ENCODE data around the gene BCL6B. TPM values are rescaled to one million over a fixed set of nuclear protein-coding genes. Genes with fewer than 3 reads are reported as not detected.

The BCL6B gene
- total RNA-seq, 4 donors from 2014 or later = 1.9 to 8.1 (median 3.2) TPM

- Histone ChIP-seq H3K9me3 (peaks cover 0 to 4% (median 0%) of the 10 kb centered on the region in 4 donors), H3K27me3 (peaks cover 0 to 7% of the 10 kb centered on the region in 2 donors), H3K27ac (no peak overlapping the region), H3K36me3 (peaks cover 0 to 26% (median under 1%) of the 10 kb centered on the region in 3 donors), H3K4me3 (no peak overlapping the region), H3K4me1 (peaks cover 0 to 15% (median 4%) of the 10 kb centered on the region in 4 donors)
- no peak for DNase-seq (ENCODE audit: low spot score in 2 of 2)
- no peak for TF ChIP-seq CTCF (IDR thresholded peaks at IDR 0.05)
- no peak for TF ChIP-seq EP300 (IDR thresholded peaks at IDR 0.05)
- TF ChIP-seq POLR2A (IDR thresholded peaks at IDR 0.05) = no peak
- 83 to 86% methylated on average over 10 of the region's 10 CpGs for WGBS, 2 donors
These were observed 28.7 kb upstream of the BCL6B start for GRCh38 chr17:6994118-6994598.

GRCh38 chr17:6994666-6995256, 28.1 kb upstream of the BCL6B start:
- TF ChIP-seq CTCF (IDR thresholded peaks at IDR 0.05) (no peak), POLR2A (IDR thresholded peaks at IDR 0.05) (no peak), EP300 (IDR thresholded peaks at IDR 0.05) (no peak)
- 92 to 94% methylated on average over 9 of the region's 9 CpGs for WGBS, 2 donors

GRCh38 chr17:6995500-6996255, 27.2 kb upstream of the BCL6B start, which contains the start of gene ALOX12:
ALOX12 (plus strand) TSS chr17:6996049; CDS start chr17:6996118, 69 bp downstream.
- Histone ChIP-seq H3K27ac (no peak within 1 kb of the TSS), H3K27me3 (peaks cover 0 to 7% of the 10 kb centered on the region in 2 donors), H3K4me1 (peaks cover 0 to 15% (median 4%) of the 10 kb centered on the region in 4 donors), H3K9me3 (no peaks in the 10 kb centered on the region), H3K36me3 (peaks cover 0 to 41% (median 3%) of the 10 kb centered on the region in 3 donors), H3K4me3 (peak within 1 kb of the TSS in 2 of 4 donors; percentile 3 to 36)
- 16 to 34% methylated on average over 23 to 52 of the region's 64 CpGs for WGBS, 2 donors
- TF ChIP-seq EP300 (IDR thresholded peaks at IDR 0.05) (no peak), CTCF (IDR thresholded peaks at IDR 0.05) (no peak), POLR2A (IDR thresholded peaks at IDR 0.05) (no peak)
- no peak for DNase-seq (ENCODE audit: low spot score in 2 of 2)

More at GRCh38 chr17:6994666-6995256, 28.1 kb upstream of the BCL6B start:
- H3K4me3 ChIP-seq = no peak overlapping the region
- peaks cover 0 to 7% of the 10 kb centered on the region in 2 donors for H3K27me3 ChIP-seq
- H3K4me1 ChIP-seq = peaks cover 0 to 15% (median 4%) of the 10 kb centered on the region in 4 donors
- H3K27ac ChIP-seq = no peak overlapping the region
- no peak for DNase-seq (ENCODE audit: low spot score in 2 of 2)
- H3K36me3 ChIP-seq = peaks cover 0 to 32% (median 3%) of the 10 kb centered on the region in 3 donors
- no peaks in the 10 kb centered on the region for H3K9me3 ChIP-seq

- DNase-seq (ENCODE audit: low spot score in 2 of 2) = no peak
- H3K36me3 ChIP-seq = peaks cover 3 to 49% (median 4%) of the 10 kb centered on the region in 3 donors
- H3K27ac ChIP-seq = no peak overlapping the region
- peaks cover 0 to 15% (median 4%) of the 10 kb centered on the region in 4 donors for H3K4me1 ChIP-seq
- H3K9me3 ChIP-seq = no peaks in the 10 kb centered on the region
- H3K4me3 ChIP-seq = peak overlapping the region in 2 of 4 donors; percentile 3 to 36
- H3K27me3 ChIP-seq = peaks cover 0 to 7% of the 10 kb centered on the region in 2 donors
- no peak for TF ChIP-seq POLR2A (IDR thresholded peaks at IDR 0.05)
- TF ChIP-seq EP300 (IDR thresholded peaks at IDR 0.05) = no peak
- no peak for TF ChIP-seq CTCF (IDR thresholded peaks at IDR 0.05)
- WGBS, 2 donors = 40 to 67% methylated on average over 40 to 57 of the region's 58 CpGs
These were observed 26.4 kb upstream of the BCL6B start for GRCh38 chr17:6996256-6997011.
